Endothelial cell of umbilical vein (primary cell): ENCODE measurements around the gene SYNPR. TPM values are rescaled to one million over a fixed set of nuclear protein-coding genes. Genes with fewer than 3 reads are reported as not detected.

Experiments
- BruUV-seq: library from RNA; stranded (reverse); fragments of 400-500 nt; replicated peaks from 2 replicates; lab custom pipeline; 2021; lab: Mats Ljungman, UMichigan
- CTCF ChIA-PET: fragments of 300-600, 350-600 bp; sonication (Branson Sonifier 250); formaldehyde crosslinking; loops from one replicate; lab custom pipeline; 2021; ENCODE audit warnings: antibody characterized with exemption, inconsistent platforms; lab: Charles Lee
- POLR2A ChIA-PET: fragments of 300-600, 350-600 bp; sonication (Branson Sonifier 250); formaldehyde crosslinking; loops from one replicate; lab custom pipeline; 2021; ENCODE audit warnings: antibody characterized with exemption, inconsistent platforms; lab: Charles Lee
- DNase-seq: peaks from one replicate; pipeline ENCODE4 v3.0.0-alpha.2; 2011; ENCODE audit warnings: low read depth, low spot score
- FAIRE-seq: peaks from 2 replicates; lab custom pipeline; 2011; peaks lifted over from hg19 to GRCh38; lab: Jason Lieb, UNC
- H2AFZ ChIP-seq: 2 replicates; pipeline ENCODE4 v1.6.0; 2012; ENCODE audit warnings: low read depth, low read length, control low read depth, inconsistent platforms
- H3K27ac ChIP-seq: 2 replicates; pipeline ENCODE4 v1.5.1; 2011; ENCODE audit warnings: low read depth, mild to moderate bottlenecking, control low read depth, low read length, moderate library complexity; ENCODE audit not compliant: insufficient read depth
- H3K27me3 ChIP-seq, 2 experiments: 2 replicates each; pipeline versions ENCODE4 v1.6.0 to v1.6.1; 2011; ENCODE audit warnings: low read length in 2 of 2, mixed read lengths in 1 of 2; ENCODE audit not compliant: control insufficient read depth in 2 of 2, insufficient read depth in 2 of 2
- H3K36me3 ChIP-seq, 2 experiments: 2 replicates in 1 of 2; 3 replicates in 1 of 2; pipeline ENCODE4 v1.5.1; 2011; ENCODE audit warnings: low read length in 2 of 2, mild to moderate bottlenecking in 1 of 2, moderate library complexity in 1 of 2; ENCODE audit not compliant: control insufficient read depth in 2 of 2, insufficient read depth in 2 of 2; ENCODE audit errors: extremely low read depth in 1 of 2
- H3K4me1 ChIP-seq: 3 replicates; pipeline ENCODE4 v1.5.1; 2011; ENCODE audit warnings: mild to moderate bottlenecking, low read length; ENCODE audit not compliant: control insufficient read depth, insufficient read depth; ENCODE audit errors: extremely low read depth
- H3K4me2 ChIP-seq: 2 replicates; pipeline ENCODE4 v1.6.1; 2011; ENCODE audit warnings: low read length, control low read depth, mixed read lengths; ENCODE audit not compliant: insufficient read depth
- H3K4me3 ChIP-seq, 3 experiments: fragments of 200-600 bp in 1 of 3; sonication (generic), shearing (Covaris generic) in 1 of 3; replicated peaks in 1 of 3; 2 replicates each; pipeline ENCODE4 v1.5.1; 2011 to 2016; ENCODE audit warnings: control low read depth in 3 of 3, low read length in 3 of 3, mild to moderate bottlenecking in 2 of 3, inconsistent platforms in 1 of 3, low read depth in 1 of 3, moderate library complexity in 1 of 3; ENCODE audit not compliant: insufficient read depth in 1 of 3
- H3K79me2 ChIP-seq: 2 replicates; pipeline ENCODE4 v1.6.0; 2012; ENCODE audit warnings: low read length, inconsistent platforms; ENCODE audit not compliant: control insufficient read depth, insufficient read depth
- H3K9ac ChIP-seq: replicated peaks from 2 replicates; pipeline ENCODE3; 2011; ENCODE audit warnings: low read length, control low read depth; ENCODE audit not compliant: insufficient read depth; ENCODE audit errors: extremely low read depth
- H3K9me1 ChIP-seq: replicated peaks from 3 replicates; pipeline ENCODE4 v1.6.0; 2011; ENCODE audit warnings: mild to moderate bottlenecking, low read length; ENCODE audit not compliant: control insufficient read depth, insufficient read depth; ENCODE audit errors: extremely low read depth
- H3K9me3 ChIP-seq: replicated peaks from 2 replicates; pipeline ENCODE4 v1.5.1; 2012; ENCODE audit warnings: low read length, inconsistent platforms; ENCODE audit not compliant: control insufficient read depth, insufficient read depth
- H4K20me1 ChIP-seq: replicated peaks from 2 replicates; pipeline ENCODE3; 2011; ENCODE audit warnings: mild to moderate bottlenecking, low read length; ENCODE audit not compliant: control insufficient read depth, insufficient read depth; ENCODE audit errors: extremely low read depth
- CTCF ChIP-seq, 2 donors: IDR thresholded peaks; 1 replicate in 1 of 2; 2 replicates in 1 of 2; pipeline ENCODE4 v1.5.1; 2011; ENCODE audit warnings: low read length in 2 of 2, mild to moderate bottlenecking in 2 of 2, moderate library complexity in 2 of 2, control low read depth in 1 of 2, inconsistent platforms in 1 of 2, low read depth in 1 of 2; ENCODE audit not compliant: insufficient read depth in 1 of 2; ENCODE audit errors: extremely low read depth in 1 of 2
- EZH2 ChIP-seq: IDR thresholded peaks from 2 replicates; pipeline ENCODE4 v1.6.1; 2012; ENCODE audit warnings: borderline replicate concordance, low read depth, mild to moderate bottlenecking, moderate library complexity, low read length, inconsistent platforms; ENCODE audit not compliant: severe bottlenecking
- FOS ChIP-seq: IDR thresholded peaks from 2 replicates; pipeline ENCODE4 v1.6.1; 2011; ENCODE audit warnings: mild to moderate bottlenecking, low read length, moderate library complexity, borderline replicate concordance; ENCODE audit not compliant: insufficient read depth
- GATA2 ChIP-seq: IDR thresholded peaks from 2 replicates; pipeline ENCODE4 v1.7.0; 2011; ENCODE audit warnings: low read depth, mild to moderate bottlenecking, moderate library complexity, mixed read lengths, low read length; ENCODE audit not compliant: insufficient read length, insufficient read depth
- JUN ChIP-seq: IDR thresholded peaks from 2 replicates; pipeline ENCODE4 v1.6.1; 2011; ENCODE audit warnings: borderline replicate concordance, low read depth; ENCODE audit not compliant: insufficient read length, insufficient read depth
- MAX ChIP-seq: IDR thresholded peaks from 2 replicates; pipeline ENCODE4 v1.6.1; 2011; ENCODE audit not compliant: insufficient read depth, insufficient read length
- POLR2A ChIP-seq: IDR thresholded peaks from 2 replicates; pipeline ENCODE4 v1.6.1; 2012; ENCODE audit warnings: low read depth, mild to moderate bottlenecking, control low read depth, low read length
- POLR2AphosphoS5 ChIP-seq: IDR thresholded peaks from 2 replicates; pipeline ENCODE4 v1.6.1; 2012; ENCODE audit warnings: low read depth, mild to moderate bottlenecking, control low read depth, low read length, moderate library complexity; ENCODE audit not compliant: insufficient read depth
- dilution Hi-C: fragments of 300-500 bp; cut with MboI; formaldehyde crosslinking; loops from one replicate; pipeline ENCODE4 v1.15.0; 2019; ENCODE audit warnings: low sequenced_read_pairs; ENCODE audit not compliant: extremely low pct_ligation_motif_present
- intact Hi-C: fragments of 100-400 bp; cut with micrococcal nuclease; formaldehyde crosslinking; loops from one replicate; pipeline ENCODE4 v1.10.0; 2022
- polyA plus RNA-seq, 4 experiments: library from polyadenylated mRNA; depleted of rRNA in 3 of 4; stranded (reverse) in 3 of 4; unstranded in 1 of 4; fragments of >200 nt; gene quantifications; 2 replicates each; pipeline versions ENCODE4 v1.2.1 to v1.2.3, GENCODE V29; 2011 to 2012; ENCODE audit warnings: missing spikeins in 1 of 4
- total RNA-seq: library from RNA; stranded (reverse); gene quantifications from 2 replicates; pipeline ENCODE4 v1.2.3, GENCODE V29; 2021

SYNPR gene
- total and polyA plus RNA-seq, 2 donors (not counting 3 experiments of a cell fraction or from before 2014, with no cell fraction given): not detected

GRCh38 chr3:63325386-63325785, 47.3 kb downstream of the SYNPR start:
- Histone ChIP-seq H3K4me2 (no peak overlapping the region), H3K9me3 (no peaks in the 10 kb centered on the region), H3K9me1 (no peaks in the 10 kb centered on the region), H3K36me3 (no peaks in the 10 kb centered on the region), H3K4me3 (no peak overlapping the region), H4K20me1 (no peaks in the 10 kb centered on the region), H3K27ac (no peak overlapping the region), H3K4me1 (no peaks in the 10 kb centered on the region), H2AFZ (no peak overlapping the region), H3K27me3 (no peaks in the 10 kb centered on the region), H3K9ac (no peak overlapping the region), H3K79me2 (no peaks in the 10 kb centered on the region)
- intact Hi-C loops: no loop called here
- TF ChIP-seq GATA2 (no peak), JUN (no peak), EZH2 (no peak), MAX (no peak), FOS (no peak), CTCF (IDR thresholded peaks at IDR 0.05; ENCODE audit: extremely low read depth in 1 of 2, insufficient read depth in 1 of 2, low read depth in 1 of 2, low read length in 2 of 2) (no peak), POLR2AphosphoS5 (no peak), POLR2A (no peak)
- no TSS peak for BruUV-seq
- dilution Hi-C loops: no loop called here
- ChIA-PET CTCF (no interaction called here), POLR2A (no interaction called here)
- DNase-seq (no peak), FAIRE-seq (no peak)
